K562 (cell line): ENCODE measurements around the gene SERPINA12. TPM values are rescaled to one million over a fixed set of nuclear protein-coding genes. Genes with fewer than 3 reads are reported as not detected.

Experiments used
- ATAC-seq: fragments of 200-7000 bp; cut with Tn5 transposase; 3 replicates; pipeline ENCODE4 v1.9.1; 2020; ENCODE audit warnings: moderate library complexity
- BruUV-seq: library from RNA; stranded (reverse); fragments of 400-500 nt; replicated peaks from 2 replicates; lab custom pipeline; 2021; lab: Mats Ljungman, UMichigan
- CTCF ChIA-PET: fragments of 300-600 bp; formaldehyde crosslinking; extraction: SDS; loops from one replicate; lab custom pipeline; 2021; ENCODE audit warnings: low intra/inter-chr PET ratio; lab: Yijun Ruan, JAX
- POLR2A ChIA-PET: fragments of 300-600, 350-650 bp; sonication (Branson Sonifier 250); formaldehyde crosslinking; extraction: SDS; loops from one replicate; lab custom pipeline; 2021; ENCODE audit warnings: antibody characterized with exemption, inconsistent platforms; lab: Yijun Ruan, JAX
- DNase-seq, 4 experiments: peaks; one replicate each; pipeline versions ENCODE4 v3.0.0 to v3.0.0-alpha.2; 2011 to 2018; ENCODE audit warnings: low spot score in 3 of 4, mixed read lengths in 3 of 4; ENCODE audit errors: extremely low read depth in 1 of 4
- FAIRE-seq: peaks from 2 replicates; lab custom pipeline; 2011; peaks lifted over from hg19 to GRCh38; lab: Jason Lieb, UNC
- H2AFZ ChIP-seq: 2 replicates; pipeline ENCODE4 v1.6.0; 2011; ENCODE audit warnings: low read depth, low read length, control low read depth, inconsistent platforms
- H3K27ac ChIP-seq: fragments of 200-600 bp; 3 replicates; pipeline ENCODE4 v1.8.0; 2011; ENCODE audit warnings: low read depth, mild to moderate bottlenecking, control low read depth, inconsistent platforms, low read length, moderate library complexity, mixed read lengths; ENCODE audit errors: extremely low read depth
- H3K27me3 ChIP-seq, 2 experiments: fragments of 300-600 bp in 1 of 2; 2 replicates in 1 of 2; 3 replicates in 1 of 2; pipeline versions ENCODE4 v1.6.0 to v1.8.0; 2011; ENCODE audit warnings: inconsistent platforms in 2 of 2, low read length in 2 of 2, mild to moderate bottlenecking in 1 of 2, mixed read lengths in 1 of 2, moderate library complexity in 1 of 2; ENCODE audit not compliant: control insufficient read depth in 2 of 2, insufficient read depth in 2 of 2
- H3K36me3 ChIP-seq: fragments of 300-600 bp; 3 replicates; pipeline ENCODE4 v1.8.0; 2011; ENCODE audit warnings: mild to moderate bottlenecking, low read length, inconsistent platforms; ENCODE audit not compliant: control insufficient read depth, insufficient read depth
- H3K4me1 ChIP-seq, 2 experiments: fragments of 200-600 bp in 1 of 2; replicated peaks in 1 of 2; 2 replicates in 1 of 2; 3 replicates in 1 of 2; pipeline versions ENCODE4 v1.5.1 to v1.8.0; 2011; ENCODE audit warnings: inconsistent platforms in 2 of 2, low read length in 2 of 2, mild to moderate bottlenecking in 1 of 2, mixed read lengths in 1 of 2, moderate library complexity in 1 of 2; ENCODE audit not compliant: control insufficient read depth in 2 of 2, insufficient read depth in 2 of 2
- H3K4me2 ChIP-seq: 2 replicates; pipeline ENCODE4 v1.6.1; 2011; ENCODE audit warnings: low read length, control low read depth, inconsistent platforms, mixed read lengths; ENCODE audit not compliant: insufficient read depth
- H3K4me3 ChIP-seq: fragments of 200-600 bp; sonication (generic), shearing (Covaris generic); 2 replicates; pipeline ENCODE4 v1.5.1; 2016; ENCODE audit warnings: control low read depth, inconsistent platforms
- H3K79me2 ChIP-seq: fragments of 200-600 bp; 3 replicates; pipeline ENCODE4 v1.8.0; 2011; ENCODE audit warnings: low read length, inconsistent platforms; ENCODE audit not compliant: control insufficient read depth, insufficient read depth
- H3K9ac ChIP-seq, 2 experiments: 2 replicates each; pipeline versions ENCODE4 v1.6.0 to v1.6.1; 2011; ENCODE audit warnings: low read depth in 2 of 2, low read length in 2 of 2, control low read depth in 1 of 2, inconsistent platforms in 1 of 2, mild to moderate bottlenecking in 1 of 2, mixed read lengths in 1 of 2; ENCODE audit not compliant: insufficient read depth in 1 of 2
- H3K9me1 ChIP-seq: one replicate; pipeline ENCODE4 v1.6.0; 2011; ENCODE audit warnings: inconsistent platforms, mild to moderate bottlenecking, low read length, moderate library complexity; ENCODE audit not compliant: control insufficient read depth, insufficient read depth
- H3K9me3 ChIP-seq: replicated peaks from 2 replicates; pipeline ENCODE4 v1.5.1; 2011; ENCODE audit warnings: low read depth, low read length, inconsistent platforms; ENCODE audit not compliant: control insufficient read depth, insufficient read depth
- H4K20me1 ChIP-seq: replicated peaks from 2 replicates; pipeline ENCODE4 v1.6.1; 2011; ENCODE audit warnings: low read length, inconsistent platforms, mixed read lengths; ENCODE audit not compliant: control insufficient read depth, insufficient read depth
- BACH1 ChIP-seq: fragments of 200-800 bp; sonication (Bioruptor generic); IDR thresholded peaks from 2 replicates; pipeline ENCODE4 v1.6.1; 2016; ENCODE audit warnings: missing genetic modification characterization, missing compliant biosample characterization
- JUN ChIP-seq, 2 experiments: sonication (generic) in 1 of 2; formaldehyde crosslinking in 1 of 2; IDR thresholded peaks; 2 replicates each; pipeline versions ENCODE4 v1.6.1 to v1.8.0; 2012 to 2022; ENCODE audit warnings: borderline replicate concordance in 2 of 2, mild to moderate bottlenecking in 2 of 2, improper control_type of control experiment in 1 of 2, low read depth in 1 of 2, low read length in 1 of 2, missing genetic modification reagents in 1 of 2
- MAFK ChIP-seq: IDR thresholded peaks from 2 replicates; pipeline ENCODE4 v1.6.1; 2011; ENCODE audit warnings: low read length, improper control_type of control experiment
- SIN3A ChIP-seq, 2 experiments: fragments of 150-350 bp in 1 of 2; IDR thresholded peaks; 2 replicates each; pipeline ENCODE4 v1.6.1; 2011 to 2016; ENCODE audit warnings: borderline replicate concordance in 2 of 2, low read depth in 2 of 2, low read length in 2 of 2, mild to moderate bottlenecking in 2 of 2, moderate library complexity in 2 of 2; ENCODE audit not compliant: control insufficient read depth in 1 of 2
- XRCC5 ChIP-seq: fragments of 200-400 bp; formaldehyde crosslinking; IDR thresholded peaks from 2 replicates; pipeline ENCODE4 v1.6.1; 2017; ENCODE audit warnings: low read depth, mild to moderate bottlenecking, low read length
- ZC3H11A ChIP-seq: IDR thresholded peaks from 2 replicates; pipeline ENCODE4 v1.6.1; 2012; ENCODE audit warnings: low read depth, low read length, improper control_type of control experiment
- WGBS: fragments of 100-300 bp; shearing (Covaris generic); methylation state at CpG from one replicate; pipeline ENCODE4 v1.1.6; 2016; ENCODE audit warnings: low coverage, mixed read lengths; ENCODE audit not compliant: insufficient coverage; ENCODE audit errors: missing lambda C conversion rate; 5-methylcytosine and 5-hydroxymethylcytosine counted together
- in situ Hi-C: fragments of 300-500 bp; cut with MboI; formaldehyde crosslinking; loops from 4 replicates; pipeline ENCODE4 v1.15.0; 2018; ENCODE audit warnings: inconsistent platforms, mixed read lengths
- intact Hi-C: fragments of 100-400 bp; cut with micrococcal nuclease; formaldehyde crosslinking; loops from 2 replicates; pipeline ENCODE4 v1.14.2; 2022
- polyA plus RNA-seq, 8 experiments: library from polyadenylated mRNA; depleted of rRNA in 4 of 8; stranded (reverse) in 5 of 8; unstranded in 3 of 8; fragments of >200 nt; fragmentation: Nextera tagmentation in 2 of 8; fragmentation: Illumina TruSeq in 1 of 8; extraction: Ambion mirVana in 2 of 8; extraction: Trizol in 1 of 8; gene quantifications; 2 replicates each; pipeline versions ENCODE4 v1.2.1 to v1.2.3, GENCODE V29; 2011 to 2014; ENCODE audit warnings: inconsistent platforms in 1 of 8, missing spikeins in 1 of 8
- total RNA-seq, 7 experiments: library from RNA; depleted of rRNA in 6 of 7; stranded (reverse); fragments of >200 nt in 6 of 7; fragmentation: Illumina TruSeq in 2 of 7; extraction: Trizol in 2 of 7; gene quantifications; 2 replicates each; pipeline versions ENCODE4 v1.2.1 to v1.2.3, GENCODE V29; 2011 to 2021; ENCODE audit warnings: low replicate concordance in 1 of 7

SERPINA12 gene
- total and polyA plus RNA-seq, 9 of the 15 experiments (the other 6 are each of a cell fraction or from before 2014, with no cell fraction given): not detected

DNA sequence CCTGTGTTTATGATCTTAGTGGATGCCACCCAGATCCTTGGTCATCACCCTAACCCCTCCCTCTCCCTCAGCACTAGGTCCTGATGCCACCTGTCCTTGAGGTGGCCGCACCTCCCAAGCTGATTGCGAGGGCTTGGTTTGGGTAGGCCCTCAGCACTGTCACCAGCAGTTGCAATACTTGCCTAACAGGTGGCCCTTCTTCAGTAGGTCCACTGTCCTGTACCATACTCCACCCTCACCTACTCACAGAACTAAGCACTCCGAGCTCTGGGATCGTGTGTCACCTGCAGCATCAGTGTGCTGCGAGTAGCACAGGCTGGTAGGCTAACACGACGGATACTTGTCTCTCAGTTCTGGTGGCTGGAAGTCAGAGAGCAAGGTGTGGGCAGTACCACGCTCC lies 14.0 kb upstream of the SERPINA12 start:
- no peak for TF ChIP-seq ZC3H11A
- no peak for TF ChIP-seq MAFK
- TF ChIP-seq XRCC5: no peak
- no peak for TF ChIP-seq SIN3A (IDR thresholded peaks at IDR 0.05; ENCODE audit: borderline replicate concordance in 2 of 2, control insufficient read depth in 1 of 2, low read depth in 2 of 2, low read length in 2 of 2)
- no peak for TF ChIP-seq JUN (IDR thresholded peaks at IDR 0.05; ENCODE audit: borderline replicate concordance, low read depth, low read length)
- no peak for TF ChIP-seq JUN (CRISPR knock-in tag; IDR thresholded peaks at IDR 0.05; ENCODE audit: borderline replicate concordance)
- TF ChIP-seq BACH1 (tag): no peak
- H3K27me3 ChIP-seq: no peaks in the 10 kb centered on the region
- FAIRE-seq (no peak), ATAC-seq (no peak), DNase-seq (no peak)
- H3K4me3 ChIP-seq: no peak overlapping the region
- CTCF ChIA-PET: no interaction called here
- no peaks in the 10 kb centered on the region for H3K79me2 ChIP-seq
- intact Hi-C loops: no loop called here
- no peaks in the 10 kb centered on the region for H3K9me1 ChIP-seq
- no peaks in the 10 kb centered on the region for H3K4me1 ChIP-seq
- BruUV-seq: no TSS peak
- WGBS: 5% methylated on average over 8 of the region's 8 CpGs
- POLR2A ChIA-PET: no interaction called here
- in situ Hi-C loops: no loop called here
- no peaks in the 10 kb centered on the region for H4K20me1 ChIP-seq
- H3K36me3 ChIP-seq: no peaks in the 10 kb centered on the region
- H3K27ac ChIP-seq: no peak overlapping the region
- H3K9me3 ChIP-seq: no peaks in the 10 kb centered on the region
- H2AFZ ChIP-seq: no peak overlapping the region
- no peak overlapping the region for H3K4me2 ChIP-seq
- H3K9ac ChIP-seq: no peak overlapping the region
